GM23338 (cell line): ENCODE measurements around the gene LIMA1. TPM values are rescaled to one million over a fixed set of nuclear protein-coding genes. Genes with fewer than 3 reads are reported as not detected.

ENCODE experiments used
- ATAC-seq: fragments of 200-7000 bp; cut with Tn5 transposase; 3 replicates; pipeline ENCODE4 v1.9.1; 2020
- DNase-seq: peaks from one replicate; pipeline ENCODE4 v3.0.0-alpha.2; 2015; ENCODE audit warnings: low spot score
- H2AFZ ChIP-seq: fragments of 200-600 bp; sonication (generic); 2 replicates; pipeline ENCODE4 v1.8.0; 2016; ENCODE audit warnings: antibody characterized with exemption, mild to moderate bottlenecking, moderate library complexity
- H3F3A ChIP-seq: fragments of 200-600 bp; sonication (generic); replicated peaks from 2 replicates; pipeline ENCODE4 v1.8.0; 2017; ENCODE audit warnings: antibody characterized with exemption, mixed run types, low read depth
- H3K27ac ChIP-seq: fragments of 200-600 bp; sonication (generic); 2 replicates; pipeline ENCODE4 v1.6.1; 2016; ENCODE audit warnings: low read depth
- H3K27me3 ChIP-seq: fragments of 200-600 bp; sonication (generic); 2 replicates; pipeline ENCODE4 v1.8.0; 2016; ENCODE audit warnings: mild to moderate bottlenecking, mixed run types, moderate library complexity; ENCODE audit not compliant: insufficient read depth
- H3K36me3 ChIP-seq: fragments of 200-600 bp; sonication (generic); 2 replicates; pipeline ENCODE4 v1.8.0; 2016; ENCODE audit warnings: mild to moderate bottlenecking; ENCODE audit not compliant: insufficient read depth
- H3K4me1 ChIP-seq: fragments of 200-600 bp; sonication (generic); 2 replicates; pipeline ENCODE4 v1.8.0; 2016; ENCODE audit warnings: mild to moderate bottlenecking, moderate library complexity; ENCODE audit not compliant: insufficient read depth
- H3K4me2 ChIP-seq: fragments of 200-600 bp; sonication (generic); 2 replicates; pipeline ENCODE4 v1.7.1; 2017; ENCODE audit warnings: mixed run types
- H3K4me3 ChIP-seq: fragments of 200-600 bp; sonication (generic); 2 replicates; pipeline ENCODE4 v1.6.1; 2016; ENCODE audit warnings: mixed run types
- H3K79me2 ChIP-seq: fragments of 200-600 bp; sonication (generic); replicated peaks from 2 replicates; pipeline ENCODE4 v1.8.0; 2017; ENCODE audit warnings: mild to moderate bottlenecking; ENCODE audit not compliant: insufficient read depth
- H3K9me2 ChIP-seq: fragments of 200-600 bp; sonication (generic); 2 replicates; pipeline ENCODE4 v1.8.0; 2017; ENCODE audit not compliant: insufficient read depth
- H4K20me1 ChIP-seq: fragments of 200-600 bp; sonication (generic); replicated peaks from 2 replicates; pipeline ENCODE4 v1.8.0; 2017; ENCODE audit warnings: mild to moderate bottlenecking; ENCODE audit not compliant: insufficient read depth
- H3K27ac Mint-ChIP-seq: 2 replicates; pipeline ENCODE4 v1.8.0; 2020; ENCODE audit warnings: inconsistent platforms, mild to moderate bottlenecking, moderate library complexity, mixed read lengths
- H3K27me3 Mint-ChIP-seq: 3 replicates; pipeline ENCODE4 v1.8.0; 2022; ENCODE audit warnings: low read depth, mild to moderate bottlenecking, moderate library complexity, mixed read lengths, inconsistent platforms; ENCODE audit not compliant: insufficient read depth, poor library complexity
- H3K36me3 Mint-ChIP-seq: 3 replicates; pipeline ENCODE4 v1.8.0; 2021; ENCODE audit warnings: low read depth, mild to moderate bottlenecking, inconsistent platforms, moderate library complexity, mixed read lengths
- H3K4me1 Mint-ChIP-seq: 3 replicates; pipeline ENCODE4 v1.8.0; 2020; ENCODE audit warnings: mild to moderate bottlenecking, inconsistent platforms, mixed read lengths
- H3K4me3 Mint-ChIP-seq: 3 replicates; pipeline ENCODE4 v1.8.0; 2021; ENCODE audit warnings: moderate library complexity, mild to moderate bottlenecking, inconsistent platforms, mixed read lengths
- H3K9me3 Mint-ChIP-seq: 3 replicates; pipeline ENCODE4 v1.8.0; 2020; ENCODE audit warnings: moderate library complexity, mild to moderate bottlenecking, inconsistent platforms, mixed read lengths
- REST ChIP-seq: IDR thresholded peaks from one replicate; pipeline ENCODE4 v1.6.1; 2018; ENCODE audit warnings: antibody characterized with exemption; ENCODE audit not compliant: unreplicated experiment
- ZNF114 ChIP-seq: fragments of 250-450 bp; sonication (Bioruptor Pico); IDR thresholded peaks from 2 replicates; pipeline ENCODE4 v1.5.0; 2020; ENCODE audit warnings: mild to moderate bottlenecking, moderate library complexity
- ZNF462 ChIP-seq: fragments of 250-450 bp; sonication (Bioruptor Pico); IDR thresholded peaks from 2 replicates; pipeline ENCODE4 v1.5.0; 2020; ENCODE audit warnings: mild to moderate bottlenecking, moderate library complexity
- polyA plus RNA-seq: library from polyadenylated mRNA; unstranded; fragments of >200 nt; fragmentation: Nextera tagmentation; extraction: Ambion mirVana; gene quantifications from 2 replicates; pipeline ENCODE4 v1.2.1, GENCODE V29; 2016
- total RNA-seq: library from RNA; depleted of rRNA; stranded (reverse); fragments of >200 nt; shearing (Covaris generic); gene quantifications from 2 replicates; pipeline ENCODE4 v1.2.3, GENCODE V29; 2014

The LIMA1 gene
- total and polyA plus RNA-seq, 2 experiments from 2014 or later = 27.7 to 29.6 TPM

GRCh38 chr12:50265770-50266524, 17.4 kb downstream of the LIMA1 start:
- Histone ChIP-seq H2AFZ (no peak overlapping the region), H4K20me1 (no peaks in the 10 kb centered on the region), H3K79me2 (no peaks in the 10 kb centered on the region), H3K9me2 (no peaks in the 10 kb centered on the region), H3K27me3 (no peaks in the 10 kb centered on the region), H3K4me1 (no peaks in the 10 kb centered on the region), H3F3A (no peaks in the 10 kb centered on the region), H3K4me2 (no peak overlapping the region), H3K27ac (no peak overlapping the region), H3K4me3 (no peak overlapping the region), H3K36me3 (no peaks in the 10 kb centered on the region)
- Mint-ChIP-seq H3K4me3 (no peak overlapping the region), H3K9me3 (no peaks in the 10 kb centered on the region; the same call in 2 of the 3 replicates), H3K27ac (no peak overlapping the region), H3K27me3 (no peaks in the 10 kb centered on the region), H3K36me3 (no peaks in the 10 kb centered on the region; the same call in 2 of the 3 replicates), H3K4me1 (no peaks in the 10 kb centered on the region)
- ATAC-seq = no peak
- no peak for TF ChIP-seq ZNF462 (CRISPR knock-in tag)
- TF ChIP-seq ZNF114 (CRISPR knock-in tag) = no peak
- no peak for TF ChIP-seq REST
- DNase-seq = no peak
